Measurements from ENCODE around the gene MUTYH.
A peak's percentile ranks its signal among the peaks of the same experiment; 100 is the strongest.

Gene MUTYH

GRCh38 chr1:45348966-45349677 lies 8.9 kb upstream of the MUTYH start:
- no peak for DNase-seq

- no peak for DNase-seq
Measured at GRCh38 chr1:45348609-45348965, 8.3 kb upstream of the MUTYH start.

GRCh38 chr1:45348020-45348419 lies 7.8 kb upstream of the MUTYH start:
- no peak for DNase-seq

GRCh38 chr1:45346473-45346872 lies 6.2 kb upstream of the MUTYH start:
- DNase-seq, result no peak

GRCh38 chr1:45345014-45345413 lies 4.8 kb upstream of the MUTYH start:
- DNase-seq, result no peak

GRCh38 chr1:45344499-45344898 lies 4.3 kb upstream of the MUTYH start:
- DNase-seq, result no peak

- DNase-seq, result peak; percentile 44
Measured at GRCh38 chr1:45340816-45341466, 701 bp upstream of the MUTYH start.

GRCh38 chr1:45337630-45338325 lies 2.5 kb downstream of the MUTYH start:
- DNase-seq, result no peak

GRCh38 chr1:45335855-45336324 lies 4.3 kb downstream of the MUTYH start:
- no peak for DNase-seq

GRCh38 chr1:45334308-45335245 lies 5.7 kb downstream of the MUTYH start:
- DNase-seq, result no peak

- no peak for DNase-seq
Measured at GRCh38 chr1:45332346-45332720, 7.9 kb downstream of the MUTYH start.

- no peak for DNase-seq
Measured at GRCh38 chr1:45331436-45332345, 8.5 kb downstream of the MUTYH start.

- no peak for DNase-seq
Measured at GRCh38 chr1:45329445-45329844, 10.8 kb downstream of the MUTYH start.

GRCh38 chr1:45328680-45329079 lies 11.6 kb downstream of the MUTYH start:
- DNase-seq, result no peak

- DNase-seq, result no peak
Measured at GRCh38 chr1:45327644-45328515, 12.4 kb downstream of the MUTYH start.

- peak; percentile 84 for DNase-seq
Measured at GRCh38 chr1:45326627-45327623, 13.3 kb downstream of the MUTYH start, which contains the start of gene HPDL. Gene HPDL, plus strand, starts transcription at chr1:45326895. Its CDS starts 254 bp downstream, at chr1:45327149.

- no peak for DNase-seq
Measured at GRCh38 chr1:45325851-45326506, 14.3 kb downstream of the MUTYH start.

- DNase-seq, result no peak
Measured at GRCh38 chr1:45322486-45323040, 17.7 kb downstream of the MUTYH start.
